ENCODE results near the gene OLIG2.

- TF ChIP-seq CTCF (IDR thresholded peaks at IDR 0.05) (no peak), POLR2AphosphoS5 (IDR thresholded peaks at IDR 0.05) (no peak)
These were observed 46.0 kb upstream of the OLIG2 start for GRCh38 chr21:32979598-32980268.
